Measurements from ENCODE around the gene ANGPTL4.
A peak's percentile ranks its signal among the peaks of the same experiment; 100 is the strongest.

DNA sequence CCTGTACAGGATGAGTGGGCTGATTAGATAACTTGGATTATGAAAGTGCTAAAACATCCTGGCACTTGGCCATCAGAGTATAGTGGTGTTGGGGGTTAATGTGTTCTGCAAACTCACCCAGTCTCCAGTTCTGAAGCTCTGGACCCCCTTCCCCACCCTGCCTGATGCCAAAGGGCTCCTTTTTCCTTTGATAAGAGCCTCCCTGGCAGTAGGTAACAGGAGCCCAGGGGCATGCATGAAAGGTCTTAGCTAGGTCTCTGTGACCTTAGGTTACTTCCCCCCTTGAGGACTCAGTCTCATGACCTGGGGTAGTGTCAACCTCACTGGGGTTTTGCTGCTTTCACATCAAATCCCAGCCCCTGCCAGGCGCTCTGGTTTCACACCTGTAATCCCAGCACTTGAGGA lies 40.2 kb upstream of the ANGPTL4 start:
- TF ChIP-seq, protein P1, sequence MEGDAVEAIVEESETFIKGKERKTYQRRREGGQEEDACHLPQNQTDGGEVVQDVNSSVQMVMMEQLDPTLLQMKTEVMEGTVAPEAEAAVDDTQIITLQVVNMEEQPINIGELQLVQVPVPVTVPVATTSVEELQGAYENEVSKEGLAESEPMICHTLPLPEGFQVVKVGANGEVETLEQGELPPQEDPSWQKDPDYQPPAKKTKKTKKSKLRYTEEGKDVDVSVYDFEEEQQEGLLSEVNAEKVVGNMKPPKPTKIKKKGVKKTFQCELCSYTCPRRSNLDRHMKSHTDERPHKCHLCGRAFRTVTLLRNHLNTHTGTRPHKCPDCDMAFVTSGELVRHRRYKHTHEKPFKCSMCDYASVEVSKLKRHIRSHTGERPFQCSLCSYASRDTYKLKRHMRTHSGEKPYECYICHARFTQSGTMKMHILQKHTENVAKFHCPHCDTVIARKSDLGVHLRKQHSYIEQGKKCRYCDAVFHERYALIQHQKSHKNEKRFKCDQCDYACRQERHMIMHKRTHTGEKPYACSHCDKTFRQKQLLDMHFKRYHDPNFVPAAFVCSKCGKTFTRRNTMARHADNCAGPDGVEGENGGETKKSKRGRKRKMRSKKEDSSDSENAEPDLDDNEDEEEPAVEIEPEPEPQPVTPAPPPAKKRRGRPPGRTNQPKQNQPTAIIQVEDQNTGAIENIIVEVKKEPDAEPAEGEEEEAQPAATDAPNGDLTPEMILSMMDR (CRISPR knock-in tag; IDR thresholded peaks at IDR 0.05): no peak
- TF ChIP-seq NFE2 (CRISPR knock-in tag; IDR thresholded peaks at IDR 0.05): no peak
- no peak for TF ChIP-seq FOXM1 (CRISPR knock-in tag; IDR thresholded peaks at IDR 0.05)
- TF ChIP-seq TARDBP (CRISPR knock-in tag; IDR thresholded peaks at IDR 0.05): no peak
- TF ChIP-seq POLR2AphosphoS5 (IDR thresholded peaks at IDR 0.05; ENCODE audit: low read depth, low read length): peak; percentile 44; the same call in 1 of the 2 replicates
- no peak for TF ChIP-seq MXI1 (IDR thresholded peaks at IDR 0.05; ENCODE audit: borderline replicate concordance, low read depth, low read length)
- TF ChIP-seq SNAPC5 (CRISPR knock-in tag; IDR thresholded peaks at IDR 0.05; ENCODE audit: borderline replicate concordance): no peak
- no peak for TF ChIP-seq TCF12 (IDR thresholded peaks at IDR 0.05)
- TF ChIP-seq TCF12 (CRISPR knock-in tag; IDR thresholded peaks at IDR 0.05): no peak
- TF ChIP-seq ZNF441 (CRISPR knock-in tag; IDR thresholded peaks at IDR 0.05; ENCODE audit: borderline replicate concordance): no peak
- no peak for TF ChIP-seq ZFX (CRISPR knock-in tag; IDR thresholded peaks at IDR 0.05; ENCODE audit: low read depth)
- TF ChIP-seq ZZZ3 (CRISPR knock-in tag; IDR thresholded peaks at IDR 0.05; ENCODE audit: borderline replicate concordance): no peak
- no peak for TF ChIP-seq EP300 (IDR thresholded peaks at IDR 0.05; ENCODE audit: low read depth in 2 of 2, low read length in 2 of 2)
- TF ChIP-seq EP300 (CRISPR knock-in tag; IDR thresholded peaks at IDR 0.05; ENCODE audit: borderline replicate concordance): no peak
- TF ChIP-seq ASH2L (IDR thresholded peaks at IDR 0.05; ENCODE audit: insufficient read length, low read depth, low read length): no peak
- TF ChIP-seq DPF2 (CRISPR knock-in tag; IDR thresholded peaks at IDR 0.05; ENCODE audit: borderline replicate concordance, low read depth): no peak
